ENCODE data around the gene SIPA1L3. TPM values are rescaled to one million over a fixed set of nuclear protein-coding genes. Genes with fewer than 3 reads are reported as not detected.
A peak's percentile ranks its signal among the peaks of the same experiment; 100 is the strongest.

The SIPA1L3 gene
- total RNA-seq, 1 donor from 2014 or later, result 66.7 TPM

DNA sequence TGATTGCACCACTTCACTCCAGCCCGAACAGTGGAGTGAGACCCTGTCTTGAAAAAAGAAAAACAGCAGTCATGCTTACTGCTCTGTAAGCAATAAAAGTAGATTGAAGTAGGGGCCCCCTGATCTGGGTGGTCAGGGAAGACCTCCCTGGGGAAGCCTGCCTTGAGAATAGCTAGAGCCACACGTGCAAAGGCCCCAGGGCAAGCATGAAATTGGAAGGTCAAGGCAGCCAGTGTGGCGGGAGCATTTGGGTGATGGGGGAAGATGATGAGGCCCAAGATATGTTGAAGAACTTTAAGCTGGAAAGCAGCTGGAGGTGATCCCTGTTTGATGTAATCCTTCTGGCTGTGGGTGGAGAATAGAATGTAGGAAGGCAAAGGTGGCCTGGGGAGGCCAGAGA, 104.4 kb downstream of the SIPA1L3 start:
- TF ChIP-seq, protein P1, sequence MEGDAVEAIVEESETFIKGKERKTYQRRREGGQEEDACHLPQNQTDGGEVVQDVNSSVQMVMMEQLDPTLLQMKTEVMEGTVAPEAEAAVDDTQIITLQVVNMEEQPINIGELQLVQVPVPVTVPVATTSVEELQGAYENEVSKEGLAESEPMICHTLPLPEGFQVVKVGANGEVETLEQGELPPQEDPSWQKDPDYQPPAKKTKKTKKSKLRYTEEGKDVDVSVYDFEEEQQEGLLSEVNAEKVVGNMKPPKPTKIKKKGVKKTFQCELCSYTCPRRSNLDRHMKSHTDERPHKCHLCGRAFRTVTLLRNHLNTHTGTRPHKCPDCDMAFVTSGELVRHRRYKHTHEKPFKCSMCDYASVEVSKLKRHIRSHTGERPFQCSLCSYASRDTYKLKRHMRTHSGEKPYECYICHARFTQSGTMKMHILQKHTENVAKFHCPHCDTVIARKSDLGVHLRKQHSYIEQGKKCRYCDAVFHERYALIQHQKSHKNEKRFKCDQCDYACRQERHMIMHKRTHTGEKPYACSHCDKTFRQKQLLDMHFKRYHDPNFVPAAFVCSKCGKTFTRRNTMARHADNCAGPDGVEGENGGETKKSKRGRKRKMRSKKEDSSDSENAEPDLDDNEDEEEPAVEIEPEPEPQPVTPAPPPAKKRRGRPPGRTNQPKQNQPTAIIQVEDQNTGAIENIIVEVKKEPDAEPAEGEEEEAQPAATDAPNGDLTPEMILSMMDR (conservative IDR thresholded peaks at IDR 0.05; ENCODE audit: low read depth, low read length), result no peak
- no peak overlapping the region for H3K4me3 ChIP-seq (ENCODE audit: low read depth, low read length)
- DNase-seq (ENCODE audit: low read depth), result no peak

DNA sequence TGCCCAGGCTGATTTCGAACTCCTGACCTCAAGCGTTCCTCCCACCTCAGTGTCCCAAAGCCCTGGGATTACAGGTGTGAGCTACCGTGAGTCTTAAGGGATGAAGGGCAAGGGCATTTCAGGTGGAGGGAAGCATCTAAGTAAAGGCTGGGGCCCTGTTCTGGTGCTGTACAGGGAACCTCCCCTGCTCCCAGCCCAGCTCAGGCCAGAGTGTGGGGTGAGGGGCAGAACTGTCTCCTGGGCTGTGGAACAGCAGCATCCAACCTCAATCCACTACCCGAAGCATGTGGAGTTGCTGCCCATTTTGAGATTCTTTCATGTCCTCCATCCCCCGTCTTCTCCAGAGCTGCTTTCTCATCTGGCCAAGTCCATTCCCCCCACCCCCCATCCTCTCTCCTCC, 105.3 kb downstream of the SIPA1L3 start:
- TF ChIP-seq, protein P1 (conservative IDR thresholded peaks at IDR 0.05; ENCODE audit: low read depth, low read length), result no peak
- H3K4me3 ChIP-seq (ENCODE audit: low read depth, low read length), result no peak overlapping the region
- no peak for DNase-seq (ENCODE audit: low read depth)

DNA sequence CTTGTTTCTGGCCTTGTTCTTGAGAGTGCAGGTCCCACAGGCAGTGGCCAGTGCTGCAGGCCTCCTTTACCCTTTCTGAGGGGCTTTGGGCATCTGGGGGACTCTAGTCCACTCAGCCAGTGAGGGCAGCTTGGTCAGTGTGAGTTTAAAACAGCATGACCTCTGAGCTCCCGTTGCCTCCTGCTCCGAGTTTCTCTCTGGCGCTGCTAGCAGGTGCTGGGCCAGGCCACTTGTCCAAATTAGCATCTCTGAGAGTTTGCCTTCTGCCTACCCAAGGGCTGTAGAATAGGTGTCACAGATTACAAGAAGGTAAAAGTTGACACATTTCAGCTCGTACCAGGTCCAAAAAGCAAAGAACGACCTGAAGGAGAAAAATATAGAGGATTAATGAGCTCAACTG, 105.9 kb downstream of the SIPA1L3 start:
- no peak for DNase-seq (ENCODE audit: low read depth)
- H3K4me3 ChIP-seq (ENCODE audit: low read depth, low read length), result no peak overlapping the region
- TF ChIP-seq, protein P1 (conservative IDR thresholded peaks at IDR 0.05; ENCODE audit: low read depth, low read length), result no peak

DNA sequence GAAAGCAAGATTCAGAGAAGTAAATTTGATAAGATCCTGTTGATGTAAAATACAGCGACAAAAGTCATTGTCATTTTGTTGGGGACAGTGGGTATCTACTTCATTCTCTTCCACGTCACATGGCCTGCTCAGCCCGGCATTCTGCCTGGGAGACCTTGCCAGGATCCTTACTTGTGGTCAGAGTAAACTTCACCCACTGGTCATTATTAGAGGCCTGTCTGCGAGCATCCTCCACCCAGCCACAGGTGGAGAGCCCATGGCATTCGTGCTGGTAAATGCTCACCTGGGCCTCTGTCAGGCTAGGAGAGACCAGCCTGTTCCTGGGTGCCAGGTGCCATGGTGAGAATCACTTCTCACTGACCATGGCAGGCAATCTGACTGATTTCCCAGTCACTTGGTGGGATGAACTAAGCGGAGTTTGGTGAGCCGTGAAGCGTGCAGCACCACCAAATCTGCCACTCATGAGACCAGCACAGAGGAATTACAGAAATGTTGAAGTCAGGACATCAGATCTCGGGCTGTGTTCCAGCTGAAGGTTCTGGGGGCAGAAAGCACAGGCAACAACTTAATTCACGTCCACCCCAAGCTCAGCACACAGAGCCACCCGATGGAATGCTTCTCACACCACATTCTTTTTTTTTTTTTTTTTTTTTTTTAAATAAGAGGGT, 107.0 kb downstream of the SIPA1L3 start:
- TF ChIP-seq, protein P1 (conservative IDR thresholded peaks at IDR 0.05; ENCODE audit: low read depth, low read length), result no peak
- no peak overlapping the region for H3K4me3 ChIP-seq (ENCODE audit: low read depth, low read length)
- DNase-seq (ENCODE audit: low read depth), result peak; percentile 89

DNA sequence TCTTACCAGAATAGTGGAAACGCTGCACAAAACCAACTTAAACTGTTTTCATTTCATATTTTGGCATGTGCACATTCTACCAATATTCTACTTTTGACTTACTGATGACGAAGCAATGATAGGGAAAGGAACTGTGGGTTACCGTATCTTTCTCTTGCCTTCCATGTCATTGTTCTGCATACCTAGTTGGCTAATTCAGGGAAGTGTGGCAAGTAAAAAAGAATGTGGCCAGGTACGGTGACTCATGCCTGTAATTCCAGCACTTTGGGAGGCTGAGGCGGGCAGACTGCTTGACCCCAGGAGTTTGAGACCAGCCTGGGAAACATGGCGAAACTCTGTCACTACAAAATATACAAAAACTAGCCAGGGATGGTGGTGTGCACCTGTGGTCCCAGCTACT, 108.2 kb downstream of the SIPA1L3 start:
- DNase-seq (ENCODE audit: low read depth), result no peak
- TF ChIP-seq, protein P1 (conservative IDR thresholded peaks at IDR 0.05; ENCODE audit: low read depth, low read length), result no peak
- H3K4me3 ChIP-seq (ENCODE audit: low read depth, low read length), result no peak overlapping the region

DNA sequence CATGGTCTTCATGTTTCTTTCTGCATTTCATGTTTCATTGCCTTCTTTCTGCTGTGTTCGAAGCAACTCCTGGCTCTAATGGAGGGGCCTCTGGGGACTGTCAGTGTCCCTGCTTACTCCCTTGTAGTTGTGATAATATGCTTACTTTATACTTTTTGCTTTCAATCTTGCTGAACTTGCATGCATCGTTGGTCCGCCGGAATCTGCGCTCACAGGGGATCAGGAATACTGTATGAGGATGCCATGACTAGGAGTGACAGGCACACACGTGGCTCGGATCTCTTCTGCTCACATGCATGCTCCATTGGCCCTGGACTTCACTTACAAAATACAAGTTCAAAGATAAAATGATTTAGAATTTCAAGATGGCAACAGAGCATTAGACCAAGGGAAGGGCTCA, 108.8 kb downstream of the SIPA1L3 start:
- no peak overlapping the region for H3K4me3 ChIP-seq (ENCODE audit: low read depth, low read length)
- peak; percentile 67 for DNase-seq (ENCODE audit: low read depth)
- TF ChIP-seq, protein P1 (conservative IDR thresholded peaks at IDR 0.05; ENCODE audit: low read depth, low read length), result no peak

All from epithelial cell of proximal tubule (primary cell).